ENCODE data around the gene BATF3.

BATF3 gene

GRCh38 chr1:212699625-212700222 lies at the start of gene BATF3:
BATF3 (minus strand) TSS chr1:212699840; CDS start chr1:212699762, 78 bp downstream.
- H3K27ac ChIP-seq = peak within 1 kb of the TSS; percentile 7; the same call in 1 of the 2 replicates
- TF ChIP-seq, protein P1, sequence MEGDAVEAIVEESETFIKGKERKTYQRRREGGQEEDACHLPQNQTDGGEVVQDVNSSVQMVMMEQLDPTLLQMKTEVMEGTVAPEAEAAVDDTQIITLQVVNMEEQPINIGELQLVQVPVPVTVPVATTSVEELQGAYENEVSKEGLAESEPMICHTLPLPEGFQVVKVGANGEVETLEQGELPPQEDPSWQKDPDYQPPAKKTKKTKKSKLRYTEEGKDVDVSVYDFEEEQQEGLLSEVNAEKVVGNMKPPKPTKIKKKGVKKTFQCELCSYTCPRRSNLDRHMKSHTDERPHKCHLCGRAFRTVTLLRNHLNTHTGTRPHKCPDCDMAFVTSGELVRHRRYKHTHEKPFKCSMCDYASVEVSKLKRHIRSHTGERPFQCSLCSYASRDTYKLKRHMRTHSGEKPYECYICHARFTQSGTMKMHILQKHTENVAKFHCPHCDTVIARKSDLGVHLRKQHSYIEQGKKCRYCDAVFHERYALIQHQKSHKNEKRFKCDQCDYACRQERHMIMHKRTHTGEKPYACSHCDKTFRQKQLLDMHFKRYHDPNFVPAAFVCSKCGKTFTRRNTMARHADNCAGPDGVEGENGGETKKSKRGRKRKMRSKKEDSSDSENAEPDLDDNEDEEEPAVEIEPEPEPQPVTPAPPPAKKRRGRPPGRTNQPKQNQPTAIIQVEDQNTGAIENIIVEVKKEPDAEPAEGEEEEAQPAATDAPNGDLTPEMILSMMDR (conservative IDR thresholded peaks at IDR 0.05) = no peak
- no peak for TF ChIP-seq ZFX (IDR thresholded peaks at IDR 0.05)

DNA sequence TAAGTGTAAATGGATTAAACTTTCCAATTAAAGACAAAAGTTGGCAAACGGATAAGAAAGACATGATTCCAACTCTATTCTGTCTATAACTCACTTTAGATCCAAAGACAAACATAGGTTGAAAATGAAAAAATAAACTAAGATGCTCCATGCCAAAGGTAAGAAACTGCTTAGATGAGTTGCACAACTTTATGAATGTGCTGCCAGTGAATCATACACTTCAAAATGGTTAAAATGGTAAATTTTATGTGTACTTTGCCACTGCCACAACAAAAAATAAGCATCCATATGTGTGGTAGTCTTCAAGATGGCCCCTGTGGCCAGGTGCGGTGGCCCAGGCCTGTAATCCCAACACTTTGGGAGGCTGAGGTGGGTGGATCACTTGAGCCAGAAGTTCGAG lies 46.9 kb upstream of the BATF3 start:
- no peak for TF ChIP-seq ZFX (IDR thresholded peaks at IDR 0.05)
- TF ChIP-seq, protein P1 (conservative IDR thresholded peaks at IDR 0.05) = no peak
- H3K27ac ChIP-seq = no peak overlapping the region

- no peak overlapping the region for H3K27ac ChIP-seq
- TF ChIP-seq, protein P1 (conservative IDR thresholded peaks at IDR 0.05) = no peak
- no peak for TF ChIP-seq ZFX (IDR thresholded peaks at IDR 0.05)
Measured at GRCh38 chr1:212745303-212745702, 45.7 kb upstream of the BATF3 start.

DNA sequence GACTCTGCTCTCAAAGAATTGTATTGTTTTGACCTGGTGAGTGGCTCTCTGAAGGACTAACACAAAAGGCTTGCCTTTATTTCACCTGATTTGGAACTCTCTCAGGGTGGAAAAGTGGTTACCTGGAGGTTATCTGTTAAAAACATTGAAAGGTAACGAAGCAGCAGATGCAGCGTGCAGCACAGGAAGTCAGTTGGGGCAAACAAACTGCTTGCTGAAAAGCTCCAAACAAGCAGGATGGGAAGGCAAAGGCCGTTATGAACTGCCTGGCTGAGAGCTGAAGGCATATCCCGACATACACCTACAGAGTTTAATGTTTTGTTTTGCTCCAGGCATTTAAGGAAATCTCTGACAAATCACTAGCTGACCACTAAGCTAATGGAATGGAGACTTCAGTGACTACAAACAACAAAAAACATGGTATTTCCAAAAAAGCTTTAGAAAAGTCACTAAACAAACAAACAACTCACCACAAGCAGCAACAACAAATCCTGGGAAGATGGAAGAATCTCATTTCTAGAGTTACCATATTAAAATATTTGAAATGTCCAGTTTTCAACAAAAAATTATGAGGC lies 44.3 kb upstream of the BATF3 start:
- no peak overlapping the region for H3K27ac ChIP-seq
- no peak for TF ChIP-seq ZFX (IDR thresholded peaks at IDR 0.05)

DNA sequence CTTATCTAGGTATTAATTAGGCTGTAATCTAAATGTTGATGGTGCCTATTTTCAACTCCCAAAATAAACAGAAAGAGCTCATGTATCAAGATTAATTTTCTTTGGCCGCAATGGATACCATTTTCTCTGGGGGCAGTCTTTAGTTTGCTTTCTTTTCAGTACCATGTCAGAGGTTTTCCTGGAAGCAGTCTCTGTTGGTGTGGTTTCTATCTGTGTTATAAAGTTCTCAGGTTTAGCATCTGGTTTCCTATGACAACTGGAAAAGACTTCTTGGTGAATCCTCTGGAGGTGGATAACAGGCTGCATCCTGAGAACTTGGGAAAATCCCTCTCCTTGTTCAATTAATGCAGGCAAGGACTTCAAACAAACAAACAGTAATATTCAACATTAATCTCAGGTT lies 38.7 kb upstream of the BATF3 start:
- H3K27ac ChIP-seq = no peak overlapping the region
- TF ChIP-seq ZFX (IDR thresholded peaks at IDR 0.05) = no peak
- TF ChIP-seq, protein P1 (conservative IDR thresholded peaks at IDR 0.05) = no peak

- no peak for TF ChIP-seq ZFX (IDR thresholded peaks at IDR 0.05)
- TF ChIP-seq, protein P1 (conservative IDR thresholded peaks at IDR 0.05) = no peak
- H3K27ac ChIP-seq = no peak overlapping the region
Measured at GRCh38 chr1:212737559-212737958, 37.9 kb upstream of the BATF3 start.

GRCh38 chr1:212733109-212733508 lies 33.5 kb upstream of the BATF3 start:
- TF ChIP-seq ZFX (IDR thresholded peaks at IDR 0.05) = no peak
- TF ChIP-seq, protein P1 (conservative IDR thresholded peaks at IDR 0.05) = no peak
- no peak overlapping the region for H3K27ac ChIP-seq

- TF ChIP-seq, protein P1 (conservative IDR thresholded peaks at IDR 0.05) = no peak
- TF ChIP-seq ZFX (IDR thresholded peaks at IDR 0.05) = no peak
- no peak overlapping the region for H3K27ac ChIP-seq
Measured at GRCh38 chr1:212731630-212732029, 32.0 kb upstream of the BATF3 start.

Measured in C4-2B (cell line).